Left colon (tissue), 2 donors: ENCODE data around the gene BAZ1A. TPM values are rescaled to one million over a fixed set of nuclear protein-coding genes. Genes with fewer than 3 reads are reported as not detected.

Source experiments
- ATAC-seq: fragments of 200-7000 bp; cut with Tn5 transposase; one replicate; pipeline ENCODE4 v1.9.1; 2020; ENCODE audit warnings: mild to moderate bottlenecking, moderate library complexity
- DNase-seq, 2 donors: peaks; one replicate each; pipeline ENCODE4 v3.0.0-alpha.2; 2020
- intact Hi-C, 2 donors: fragments of 100-400 bp; cut with DNase I in 1 of 2; cut with micrococcal nuclease in 1 of 2; formaldehyde crosslinking; loops; one replicate each; pipeline versions ENCODE4 v1.11.2 to v1.14.0; 2022; cut with DNase I, micrococcal nuclease
- total RNA-seq, 2 donors: library from RNA; stranded (reverse); fragmentation: NEBNext Ultra II Directional; extraction: Animal tissue kit (Norgen Biotek cat#: 25700); gene quantifications; one replicate each; pipeline ENCODE4 v1.2.1, GENCODE V29; 2021
- donor health status: DM: no; HTN: no; CAD: no.
- donor health status: DM: yes; HTN: yes; CAD: no.

BAZ1A gene
- total RNA-seq, 2 donors from 2014 or later, result 29.1 to 36.1 TPM

- intact Hi-C loops, result no loop called here
- ATAC-seq, result peak; percentile 40
- DNase-seq, result no peak
Observed at GRCh38 chr14:34707722-34708121, 167.4 kb downstream of the BAZ1A start.

Other genes with a start within 250 kb of the BAZ1A start
- gene SNX6, start 245.2 kb downstream of the BAZ1A start, total RNA-seq, result 10 to 100 TPM; 83.1 to 87.0 TPM
- gene CFL2, start 160.8 kb downstream of the BAZ1A start, total RNA-seq, result 10 to 100 TPM in 1 of 2 donors, 1 to 10 TPM in 1; 5.2 to 27.0 TPM
- 10 to 100 TPM; 38.3 to 43.4 TPM for gene SRP54, start 107.6 kb upstream of the BAZ1A start, total RNA-seq
- 100 to 1,000 TPM; 147 to 199 TPM for gene FAM177A1, start 170.9 kb upstream of the BAZ1A start, total RNA-seq
- 10 to 100 TPM; 23.9 to 27.8 TPM for gene PPP2R3C, start 246.6 kb upstream of the BAZ1A start, total RNA-seq
- gene PRORP, start 247.2 kb upstream of the BAZ1A start, total RNA-seq, result 10 to 100 TPM; 25.2 to 27.6 TPM